NCI-H2107 (cell line): ENCODE data around the gene VPS33A.

Experiments used
- DNase-seq: peaks from one replicate; lab custom pipeline; 2025; lab: John Stamatoyannopoulos, UW

VPS33A gene

DNA sequence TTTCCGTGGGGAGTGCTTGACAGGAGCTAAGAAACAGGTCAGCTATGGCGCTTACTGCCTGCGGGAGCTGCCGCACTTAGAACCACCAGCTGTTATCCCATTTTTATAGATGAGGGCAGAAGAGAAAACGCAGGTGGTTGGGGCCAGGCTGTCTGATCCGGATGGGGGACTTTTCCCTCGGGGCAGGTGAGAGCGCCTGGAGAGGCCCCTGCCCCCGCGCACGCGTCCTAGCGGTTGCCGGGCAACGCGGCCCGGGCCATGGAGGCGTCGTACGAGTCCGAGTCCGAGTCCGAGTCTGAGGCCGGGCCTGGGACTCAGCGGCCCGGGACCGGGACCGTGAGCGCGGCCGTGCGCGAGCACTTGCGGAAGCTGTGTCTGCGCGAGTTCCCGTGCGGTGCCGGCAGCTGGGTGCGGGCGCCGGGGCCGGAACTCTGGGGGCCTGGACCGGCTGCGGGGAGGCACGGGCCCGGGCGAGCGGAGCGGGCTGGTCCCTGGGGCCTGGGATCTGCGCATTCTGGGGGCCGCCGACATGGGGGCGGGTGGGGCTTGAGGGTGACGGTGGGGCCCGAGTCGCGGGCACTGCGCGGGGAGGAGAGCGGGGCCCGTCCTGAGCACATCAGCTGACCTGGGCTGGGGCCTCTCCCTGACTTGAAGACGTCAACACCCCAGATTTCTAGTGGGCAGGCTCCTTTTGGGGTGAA is 83.3 kb downstream of the VPS33A start, which contains the start of gene LRRC43:
Gene LRRC43 (plus strand): TSS at position 237 of the 701 bp plus-strand sequence. CDS start 22 bp downstream, at position 259.
- peak; percentile 38 for DNase-seq
